Large intestine (tissue), 3 donors: ENCODE results near the gene DVL2. TPM values are rescaled to one million over a fixed set of nuclear protein-coding genes. Genes with fewer than 3 reads are reported as not detected.

Source experiments
- DNase-seq, 2 donors: peaks; one replicate each; pipeline versions ENCODE4 v3.0.0 to v3.0.0-alpha.2; 2013
- H3K27ac ChIP-seq: one replicate; pipeline ENCODE4 v1.5.1; 2013; ENCODE audit warnings: low read length
- H3K27me3 ChIP-seq: 2 replicates; pipeline ENCODE4 v1.6.1; 2013; ENCODE audit warnings: low read length; ENCODE audit not compliant: control insufficient read depth, insufficient read depth
- H3K36me3 ChIP-seq: 2 replicates; pipeline ENCODE4 v1.6.1; 2013; ENCODE audit warnings: low read length; ENCODE audit not compliant: control insufficient read depth, insufficient read depth
- H3K4me1 ChIP-seq: one replicate; pipeline ENCODE4 v1.6.1; 2013; ENCODE audit warnings: low read length; ENCODE audit not compliant: control insufficient read depth, insufficient read depth
- H3K4me3 ChIP-seq: one replicate; pipeline ENCODE4 v1.5.1; 2013; ENCODE audit warnings: low read length
- H3K9me3 ChIP-seq: one replicate; pipeline ENCODE4 v1.6.1; 2013; ENCODE audit warnings: mild to moderate bottlenecking, low read depth, low read length, moderate library complexity; ENCODE audit not compliant: control insufficient read depth
- WGBS: methylation state at CpG from one replicate; pipeline ENCODE4 v1.1.5; 2013; ENCODE audit warnings: low lambda C conversion rate; ENCODE audit not compliant: insufficient coverage; 5-methylcytosine and 5-hydroxymethylcytosine counted together
- polyA plus RNA-seq: library from polyadenylated mRNA; unstranded; fragments of 120-200 nt; gene quantifications from one replicate; pipeline ENCODE4 v1.2.1, GENCODE V29; 2013

DVL2 gene
- polyA plus RNA-seq, 1 donor, result 44.5 TPM

- DNase-seq, result peak; percentile 27 to 74
- Histone ChIP-seq H3K9me3 (no peaks in the 10 kb centered on the region), H3K4me1 (peaks cover 24% of the 10 kb centered on the region), H3K27ac (peak overlapping the region; percentile 97), H3K4me3 (peak overlapping the region; percentile 99), H3K36me3 (peaks cover 13% of the 10 kb centered on the region), H3K27me3 (peaks cover 28% of the 10 kb centered on the region)
- WGBS, result 0% methylated on average over 1 of the region's 4 CpGs
Measured at GRCh38 chr17:7263801-7264078, 29.4 kb upstream of the DVL2 start.

GRCh38 chr17:7262935-7263800, 28.9 kb upstream of the DVL2 start:
- no peaks in the 10 kb centered on the region for H3K9me3 ChIP-seq
- peaks cover 13% of the 10 kb centered on the region for H3K36me3 ChIP-seq
- H3K27ac ChIP-seq, result peak overlapping the region; percentile 97
- DNase-seq, result peak; percentile 84 to 93
- H3K27me3 ChIP-seq, result peaks cover 28% of the 10 kb centered on the region
- WGBS, result 0% methylated on average over 2 of the region's 26 CpGs
- peak overlapping the region; percentile 99 for H3K4me3 ChIP-seq
- H3K4me1 ChIP-seq, result peaks cover 29% of the 10 kb centered on the region

GRCh38 chr17:7262192-7262934, 28.0 kb upstream of the DVL2 start, which contains the start of gene CLDN7:
Gene CLDN7 (minus strand): TSS chr17:7262478. CDS start chr17:7262043, 435 bp downstream.
- no CpG with 5 or more reads among the region's 64 CpGs for WGBS
- Histone ChIP-seq H3K9me3 (no peaks in the 10 kb centered on the region), H3K4me1 (peaks cover 37% of the 10 kb centered on the region), H3K27ac (peak within 1 kb of the TSS; percentile 98), H3K4me3 (peak within 1 kb of the TSS; percentile 99), H3K27me3 (peaks cover 28% of the 10 kb centered on the region), H3K36me3 (peaks cover 18% of the 10 kb centered on the region)
- DNase-seq, result peak; percentile 95 to 98

- Histone ChIP-seq H3K27ac (peak overlapping the region; percentile 98), H3K4me3 (peak overlapping the region; percentile 99), H3K36me3 (peaks cover 25% of the 10 kb centered on the region), H3K27me3 (peaks cover 28% of the 10 kb centered on the region), H3K4me1 (peaks cover 44% of the 10 kb centered on the region), H3K9me3 (no peaks in the 10 kb centered on the region)
- DNase-seq, result peak in 1 of 2 donors; percentile 51
- no CpG with 5 or more reads among the region's 71 CpGs for WGBS
Measured at GRCh38 chr17:7261379-7262191, 27.3 kb upstream of the DVL2 start.

GRCh38 chr17:7260651-7261378, 26.5 kb upstream of the DVL2 start:
- Histone ChIP-seq H3K4me1 (peaks cover 44% of the 10 kb centered on the region), H3K9me3 (no peaks in the 10 kb centered on the region), H3K27ac (peak overlapping the region; percentile 98), H3K4me3 (peak overlapping the region; percentile 99), H3K27me3 (peaks cover 28% of the 10 kb centered on the region), H3K36me3 (peaks cover 32% of the 10 kb centered on the region)
- no CpG with 5 or more reads among the region's 54 CpGs for WGBS
- peak; percentile 75 to 84 for DNase-seq

GRCh38 chr17:7260151-7260550, 25.8 kb upstream of the DVL2 start:
- peaks cover 28% of the 10 kb centered on the region for H3K27me3 ChIP-seq
- DNase-seq, result peak in 1 of 2 donors; percentile 38
- peaks cover 44% of the 10 kb centered on the region for H3K4me1 ChIP-seq
- peak overlapping the region; percentile 99 for H3K4me3 ChIP-seq
- H3K9me3 ChIP-seq, result no peaks in the 10 kb centered on the region
- peak overlapping the region; percentile 98 for H3K27ac ChIP-seq
- no CpG with 5 or more reads among the region's 4 CpGs for WGBS
- peaks cover 36% of the 10 kb centered on the region for H3K36me3 ChIP-seq

GRCh38 chr17:7259555-7259889, 25.2 kb upstream of the DVL2 start:
- no CpG with 5 or more reads among the region's 6 CpGs for WGBS
- Histone ChIP-seq H3K4me1 (peaks cover 45% of the 10 kb centered on the region), H3K27ac (peak overlapping the region; percentile 98), H3K4me3 (peak overlapping the region; percentile 99), H3K27me3 (peaks cover 27% of the 10 kb centered on the region), H3K9me3 (no peaks in the 10 kb centered on the region), H3K36me3 (peaks cover 41% of the 10 kb centered on the region)
- no peak for DNase-seq

- whole genome bisulfite sequencing, result no CpG with 5 or more reads among the region's 7 CpGs
Measured at GRCh38 chr17:7258731-7259554, 24.6 kb upstream of the DVL2 start.

GRCh38 chr17:7256766-7257456, 22.6 kb upstream of the DVL2 start:
- Histone ChIP-seq H3K4me1 (peaks cover 42% of the 10 kb centered on the region), H3K36me3 (peaks cover 45% of the 10 kb centered on the region), H3K27me3 (peaks cover 10% of the 10 kb centered on the region), H3K9me3 (no peaks in the 10 kb centered on the region), H3K4me3 (no peak overlapping the region), H3K27ac (peak overlapping the region; percentile 98)
- DNase-seq, result no peak
- no CpG with 5 or more reads among the region's 8 CpGs for WGBS

More at GRCh38 chr17:7258731-7259554, 24.6 kb upstream of the DVL2 start:
- Histone ChIP-seq H3K4me3 (peak overlapping the region; percentile 99), H3K4me1 (peaks cover 45% of the 10 kb centered on the region), H3K36me3 (peaks cover 45% of the 10 kb centered on the region), H3K9me3 (no peaks in the 10 kb centered on the region), H3K27ac (peak overlapping the region; percentile 98), H3K27me3 (peaks cover 26% of the 10 kb centered on the region)
- DNase-seq, result peak; percentile 94 to 98
